SK-N-SH (cell line): ENCODE data around the gene ZMYND8. TPM values are rescaled to one million over a fixed set of nuclear protein-coding genes. Genes with fewer than 3 reads are reported as not detected.

ENCODE experiments used
- CTCF ChIA-PET: fragments of 300-600, 350-600 bp; formaldehyde crosslinking; extraction: SDS; loops from one replicate; lab custom pipeline; 2021; lab: Yijun Ruan, JAX
- POLR2A ChIA-PET: fragments of 350-600 bp; sonication (Branson Sonifier 250); formaldehyde crosslinking; extraction: SDS; loops from one replicate; lab custom pipeline; 2020; ENCODE audit warnings: antibody characterized with exemption, inconsistent platforms; lab: Yijun Ruan, JAX
- DNase-seq: peaks from one replicate; pipeline ENCODE4 v3.0.0; 2012
- H2AFZ ChIP-seq: fragments of 200-600 bp; sonication (generic); 2 replicates; pipeline ENCODE4 v1.8.1; 2016; ENCODE audit warnings: antibody characterized with exemption, mild to moderate bottlenecking, low read depth
- H3F3A ChIP-seq: fragments of 200-600 bp; sonication (generic); replicated peaks from 2 replicates; pipeline ENCODE3; 2016; ENCODE audit warnings: antibody characterized with exemption, mild to moderate bottlenecking; ENCODE audit not compliant: insufficient read depth
- H3K27ac ChIP-seq, 2 experiments: fragments of 200-500 bp in 1 of 2; fragments of 200-600 bp in 1 of 2; sonication (Bioruptor generic) in 1 of 2; sonication (generic), shearing (Covaris generic) in 1 of 2; 2 replicates each; pipeline versions ENCODE4 v1.5.1 to v1.6.1; 2014 to 2016; ENCODE audit warnings: low read depth in 2 of 2, inconsistent platforms in 1 of 2, low read length in 1 of 2, mild to moderate bottlenecking in 1 of 2, mixed read lengths in 1 of 2
- H3K27me3 ChIP-seq: fragments of 200-600 bp; sonication (generic), shearing (Covaris generic); 2 replicates; pipeline ENCODE4 v1.6.1; 2016; ENCODE audit warnings: mixed run types; ENCODE audit not compliant: insufficient read depth
- H3K36me3 ChIP-seq, 2 experiments: fragments of 200-500 bp in 1 of 2; fragments of 200-600 bp in 1 of 2; sonication (Bioruptor generic) in 1 of 2; sonication (generic) in 1 of 2; replicated peaks in 1 of 2; 2 replicates each; pipeline versions ENCODE3 to v1.5.1; 2014 to 2016; ENCODE audit warnings: low read length in 1 of 2, mild to moderate bottlenecking in 1 of 2; ENCODE audit not compliant: insufficient read depth in 2 of 2, control insufficient read depth in 1 of 2
- H3K4me1 ChIP-seq, 2 experiments: fragments of 200-500 bp in 1 of 2; fragments of 200-600 bp in 1 of 2; sonication (Bioruptor generic) in 1 of 2; sonication (generic), shearing (Covaris generic) in 1 of 2; 2 replicates each; pipeline versions ENCODE4 v1.5.1 to v1.6.1; 2014 to 2016; ENCODE audit warnings: low read depth in 1 of 2, low read length in 1 of 2, mixed run types in 1 of 2; ENCODE audit not compliant: insufficient read depth in 2 of 2, control insufficient read depth in 1 of 2
- H3K4me2 ChIP-seq: fragments of 200-600 bp; sonication (generic), shearing (Covaris generic); 2 replicates; pipeline ENCODE4 v1.6.1; 2017; ENCODE audit warnings: mixed run types
- H3K4me3 ChIP-seq, 2 experiments: fragments of 200-500 bp in 1 of 2; fragments of 200-600 bp in 1 of 2; sonication (Bioruptor generic) in 1 of 2; sonication (generic), shearing (Covaris generic) in 1 of 2; 2 replicates each; pipeline versions ENCODE4 v1.5.1 to v1.8.1; 2014 to 2016; ENCODE audit warnings: low read depth in 2 of 2, inconsistent platforms in 1 of 2, low read length in 1 of 2, mild to moderate bottlenecking in 1 of 2, mixed read lengths in 1 of 2, moderate library complexity in 1 of 2
- H3K79me2 ChIP-seq: fragments of 200-600 bp; sonication (generic); 2 replicates; pipeline ENCODE4 v1.8.1; 2017; ENCODE audit warnings: mild to moderate bottlenecking; ENCODE audit not compliant: insufficient read depth
- H3K9ac ChIP-seq: fragments of 200-600 bp; sonication (generic); 2 replicates; pipeline ENCODE4 v1.6.1; 2017; ENCODE audit warnings: mixed run types
- H3K9me2 ChIP-seq: fragments of 200-600 bp; sonication (generic); 2 replicates; pipeline ENCODE4 v1.6.1; 2017; ENCODE audit warnings: mixed run types
- H3K9me3 ChIP-seq: fragments of 200-600 bp; sonication (generic); 2 replicates; pipeline ENCODE4 v1.6.1; 2017; ENCODE audit warnings: mixed run types, mild to moderate bottlenecking, moderate library complexity
- H4K20me1 ChIP-seq: fragments of 200-600 bp; sonication (generic); 2 replicates; pipeline ENCODE4 v1.6.1; 2017; ENCODE audit warnings: mild to moderate bottlenecking, mixed run types; ENCODE audit not compliant: insufficient read depth
- EP300 ChIP-seq, 2 experiments: IDR thresholded peaks; 2 replicates each; pipeline versions ENCODE4 v1.4.0 to v1.6.1; 2012; ENCODE audit warnings: borderline replicate concordance in 1 of 2, low read depth in 1 of 2, low read length in 1 of 2
- JUND ChIP-seq: IDR thresholded peaks from 2 replicates; pipeline ENCODE4 v1.4.0; 2012
- MEF2A ChIP-seq: IDR thresholded peaks from 2 replicates; pipeline ENCODE4 v1.4.0; 2012; ENCODE audit warnings: low read depth, borderline replicate concordance
- NFIC ChIP-seq: IDR thresholded peaks from 2 replicates; pipeline ENCODE4 v1.4.0; 2012; ENCODE audit warnings: borderline replicate concordance
- NRF1 ChIP-seq: IDR thresholded peaks from 2 replicates; pipeline ENCODE4 v1.6.1; 2012; ENCODE audit warnings: low read depth, mild to moderate bottlenecking, low read length
- RXRA ChIP-seq: IDR thresholded peaks from 2 replicates; pipeline ENCODE4 v1.4.0; 2012; ENCODE audit warnings: low read depth, mild to moderate bottlenecking, borderline replicate concordance
- SIN3A ChIP-seq: IDR thresholded peaks from 2 replicates; pipeline ENCODE4 v1.6.1; 2012; ENCODE audit warnings: low read depth, mild to moderate bottlenecking, low read length, moderate library complexity, borderline replicate concordance
- SMC3 ChIP-seq: IDR thresholded peaks from 2 replicates; pipeline ENCODE4 v1.6.1; 2012; ENCODE audit warnings: low read depth, low read length, improper control_type of control experiment
- TAF1 ChIP-seq: IDR thresholded peaks from 2 replicates; pipeline ENCODE4 v1.6.1; 2012; ENCODE audit warnings: low read depth, mild to moderate bottlenecking, low read length, moderate library complexity, borderline replicate concordance
- TCF12 ChIP-seq: IDR thresholded peaks from 2 replicates; pipeline ENCODE4 v1.4.0; 2012
- TEAD4 ChIP-seq: IDR thresholded peaks from 2 replicates; pipeline ENCODE4 v1.4.0; 2012; ENCODE audit warnings: mild to moderate bottlenecking, borderline replicate concordance; ENCODE audit not compliant: insufficient read depth
- YY1 ChIP-seq: IDR thresholded peaks from 2 replicates; pipeline ENCODE4 v1.4.0; 2012; ENCODE audit warnings: low read depth, mild to moderate bottlenecking
- WGBS: methylation state at CpG from one replicate; pipeline ENCODE4 v1.1.6; 2017; ENCODE audit warnings: low lambda C conversion rate; 5-methylcytosine and 5-hydroxymethylcytosine counted together
- polyA plus RNA-seq, 3 experiments: library from polyadenylated mRNA; depleted of rRNA; stranded (reverse); fragments of >200 nt; gene quantifications; 2 replicates each; pipeline ENCODE4 v1.2.3, GENCODE V29; 2012
- TF ChIP-seq, protein P1 (sequence below): IDR thresholded peaks from 2 replicates; pipeline ENCODE4 v1.4.0; 2012; ENCODE audit warnings: low read depth, borderline replicate concordance
- TF ChIP-seq, protein P2 (sequence below): IDR thresholded peaks from 2 replicates; pipeline ENCODE4 v1.4.0; 2012; ENCODE audit warnings: low read depth
- TF ChIP-seq, protein P3 (sequence below): fragments of 150-350 bp; IDR thresholded peaks from 2 replicates; pipeline ENCODE4 v1.6.1; 2016; ENCODE audit warnings: mild to moderate bottlenecking, low read depth, low read length
- TF ChIP-seq, protein P4 (sequence below): fragments of 150-350 bp; IDR thresholded peaks from 2 replicates; pipeline ENCODE4 v1.6.1; 2017; ENCODE audit warnings: antibody characterized with exemption, low read length, low read depth, borderline replicate concordance
- TF ChIP-seq, protein P5 (sequence below): IDR thresholded peaks from 2 replicates; pipeline ENCODE4; 2012

The ZMYND8 gene
- polyA plus RNA-seq, 1 of the 3 experiments (the other 2 are of a cell fraction), result 25.3 TPM

DNA sequence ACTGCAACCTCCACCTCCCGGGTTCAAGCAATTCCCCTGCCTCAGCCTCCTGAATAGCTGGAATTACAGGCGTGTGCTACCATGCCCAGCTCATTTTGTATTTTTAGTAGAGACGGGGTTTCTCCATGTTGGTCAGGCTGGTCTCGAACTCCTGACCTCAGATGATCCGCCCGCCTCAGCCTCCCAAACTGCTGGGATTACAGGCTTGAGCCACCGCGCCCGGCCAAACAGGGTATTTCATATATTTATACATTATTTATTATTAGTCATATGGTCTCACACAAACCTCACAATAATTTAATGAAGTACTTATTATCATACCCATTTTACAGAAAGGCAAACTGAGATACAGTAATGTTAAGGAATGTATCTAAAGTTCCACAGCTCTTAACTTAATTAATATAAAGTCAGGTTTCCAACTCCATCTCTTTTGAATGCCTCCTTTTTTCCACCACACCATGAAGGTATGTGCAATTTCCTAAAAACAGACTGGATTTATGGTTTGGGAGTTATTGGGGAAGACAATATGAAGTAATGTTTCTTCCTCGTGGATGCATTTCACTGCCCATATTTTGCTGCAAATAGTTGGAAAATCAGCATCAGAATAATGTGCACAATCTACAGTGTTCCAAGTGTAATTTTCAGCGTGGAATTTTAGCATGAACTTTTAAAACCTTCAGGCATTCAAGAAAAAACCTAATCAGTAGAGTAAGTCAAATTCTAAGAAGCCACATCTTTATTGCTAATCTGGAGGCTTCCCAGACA is 65.7 kb downstream of the ZMYND8 start:
- Histone ChIP-seq H3K27me3 (no peaks in the 10 kb centered on the region), H3K4me2 (no peak overlapping the region), H4K20me1 (no peaks in the 10 kb centered on the region), H3K9me2 (no peaks in the 10 kb centered on the region), H3K9ac (no peak overlapping the region), H3F3A (peaks cover 24% of the 10 kb centered on the region), H2AFZ (no peak overlapping the region), H3K79me2 (peaks cover 24% of the 10 kb centered on the region), H3K4me3 (no peak overlapping the region), H3K36me3 (peaks cover 61 to 88% of the 10 kb centered on the region in 2 experiments)
- CTCF ChIA-PET, result interaction anchor here (1.1 to 1.8 kb wide), 2 partner anchors 19 to 93 kb away, joined by 3 to 7 read pairs; no protein-coding TSS in a partner anchor
- no peak for DNase-seq
- TF ChIP-seq NFIC, result no peak
- TF ChIP-seq SIN3A, result no peak
- TF ChIP-seq, protein P1, sequence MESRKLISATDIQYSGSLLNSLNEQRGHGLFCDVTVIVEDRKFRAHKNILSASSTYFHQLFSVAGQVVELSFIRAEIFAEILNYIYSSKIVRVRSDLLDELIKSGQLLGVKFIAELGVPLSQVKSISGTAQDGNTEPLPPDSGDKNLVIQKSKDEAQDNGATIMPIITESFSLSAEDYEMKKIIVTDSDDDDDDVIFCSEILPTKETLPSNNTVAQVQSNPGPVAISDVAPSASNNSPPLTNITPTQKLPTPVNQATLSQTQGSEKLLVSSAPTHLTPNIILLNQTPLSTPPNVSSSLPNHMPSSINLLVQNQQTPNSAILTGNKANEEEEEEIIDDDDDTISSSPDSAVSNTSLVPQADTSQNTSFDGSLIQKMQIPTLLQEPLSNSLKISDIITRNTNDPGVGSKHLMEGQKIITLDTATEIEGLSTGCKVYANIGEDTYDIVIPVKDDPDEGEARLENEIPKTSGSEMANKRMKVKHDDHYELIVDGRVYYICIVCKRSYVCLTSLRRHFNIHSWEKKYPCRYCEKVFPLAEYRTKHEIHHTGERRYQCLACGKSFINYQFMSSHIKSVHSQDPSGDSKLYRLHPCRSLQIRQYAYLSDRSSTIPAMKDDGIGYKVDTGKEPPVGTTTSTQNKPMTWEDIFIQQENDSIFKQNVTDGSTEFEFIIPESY, result no peak
- no peak for TF ChIP-seq TEAD4
- TF ChIP-seq, protein P2, sequence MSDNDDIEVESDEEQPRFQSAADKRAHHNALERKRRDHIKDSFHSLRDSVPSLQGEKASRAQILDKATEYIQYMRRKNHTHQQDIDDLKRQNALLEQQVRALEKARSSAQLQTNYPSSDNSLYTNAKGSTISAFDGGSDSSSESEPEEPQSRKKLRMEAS, result no peak
- no peak for TF ChIP-seq SMC3
- TF ChIP-seq YY1, result no peak
- no peak for TF ChIP-seq TCF12
- TF ChIP-seq JUND, result no peak
- TF ChIP-seq, protein P3, sequence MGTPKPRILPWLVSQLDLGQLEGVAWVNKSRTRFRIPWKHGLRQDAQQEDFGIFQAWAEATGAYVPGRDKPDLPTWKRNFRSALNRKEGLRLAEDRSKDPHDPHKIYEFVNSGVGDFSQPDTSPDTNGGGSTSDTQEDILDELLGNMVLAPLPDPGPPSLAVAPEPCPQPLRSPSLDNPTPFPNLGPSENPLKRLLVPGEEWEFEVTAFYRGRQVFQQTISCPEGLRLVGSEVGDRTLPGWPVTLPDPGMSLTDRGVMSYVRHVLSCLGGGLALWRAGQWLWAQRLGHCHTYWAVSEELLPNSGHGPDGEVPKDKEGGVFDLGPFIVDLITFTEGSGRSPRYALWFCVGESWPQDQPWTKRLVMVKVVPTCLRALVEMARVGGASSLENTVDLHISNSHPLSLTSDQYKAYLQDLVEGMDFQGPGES, result no peak
- no peak for TF ChIP-seq RXRA
- no peak for TF ChIP-seq TAF1
- TF ChIP-seq, protein P4, sequence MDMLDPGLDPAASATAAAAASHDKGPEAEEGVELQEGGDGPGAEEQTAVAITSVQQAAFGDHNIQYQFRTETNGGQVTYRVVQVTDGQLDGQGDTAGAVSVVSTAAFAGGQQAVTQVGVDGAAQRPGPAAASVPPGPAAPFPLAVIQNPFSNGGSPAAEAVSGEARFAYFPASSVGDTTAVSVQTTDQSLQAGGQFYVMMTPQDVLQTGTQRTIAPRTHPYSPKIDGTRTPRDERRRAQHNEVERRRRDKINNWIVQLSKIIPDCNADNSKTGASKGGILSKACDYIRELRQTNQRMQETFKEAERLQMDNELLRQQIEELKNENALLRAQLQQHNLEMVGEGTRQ, result no peak
- no peak for TF ChIP-seq MEF2A
- no peak for TF ChIP-seq NRF1
- TF ChIP-seq, protein P5, sequence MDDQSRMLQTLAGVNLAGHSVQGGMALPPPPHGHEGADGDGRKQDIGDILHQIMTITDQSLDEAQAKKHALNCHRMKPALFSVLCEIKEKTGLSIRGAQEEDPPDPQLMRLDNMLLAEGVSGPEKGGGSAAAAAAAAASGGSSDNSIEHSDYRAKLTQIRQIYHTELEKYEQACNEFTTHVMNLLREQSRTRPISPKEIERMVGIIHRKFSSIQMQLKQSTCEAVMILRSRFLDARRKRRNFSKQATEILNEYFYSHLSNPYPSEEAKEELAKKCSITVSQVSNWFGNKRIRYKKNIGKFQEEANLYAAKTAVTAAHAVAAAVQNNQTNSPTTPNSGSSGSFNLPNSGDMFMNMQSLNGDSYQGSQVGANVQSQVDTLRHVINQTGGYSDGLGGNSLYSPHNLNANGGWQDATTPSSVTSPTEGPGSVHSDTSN, result no peak
- no peak for TF ChIP-seq EP300 (IDR thresholded peaks at IDR 0.05; ENCODE audit: borderline replicate concordance in 1 of 2, low read depth in 1 of 2, low read length in 1 of 2)
- TF ChIP-seq, all 33 proteins: peak for 0
- WGBS, result 88% methylated on average over 11 of the region's 11 CpGs
- POLR2A ChIA-PET, result no interaction called here
- no peaks in the 10 kb centered on the region for H3K4me1 ChIP-seq
- H3K27ac ChIP-seq, result no peak overlapping the region
- no peaks in the 10 kb centered on the region for H3K9me3 ChIP-seq
